Peyer's patch (tissue), 4 donors: ENCODE data around the gene VAMP4. TPM values are rescaled to one million over a fixed set of nuclear protein-coding genes. Genes with fewer than 3 reads are reported as not detected.
A peak's percentile ranks its signal among the peaks of the same experiment; 100 is the strongest.

Experiments
- DNase-seq, 3 donors: peaks; one replicate each; pipeline ENCODE4 v3.0.0-alpha.2; 2017 to 2019
- H3K27ac ChIP-seq, 4 donors: fragments of 200-600 bp; sonication (generic); one replicate each; pipeline ENCODE4 v1.5.1; 2016 to 2019
- H3K27me3 ChIP-seq, 2 donors: fragments of 200-600 bp; sonication (generic); one replicate each; pipeline ENCODE4 v1.5.1; 2019
- H3K36me3 ChIP-seq, 3 donors: fragments of 200-600 bp; sonication (generic); one replicate each; pipeline ENCODE4 v1.5.1; 2016 to 2019
- H3K4me1 ChIP-seq, 4 donors: fragments of 200-600 bp; sonication (generic); one replicate each; pipeline ENCODE4 v1.5.1; 2016 to 2019
- H3K4me3 ChIP-seq, 4 donors: fragments of 200-600 bp; sonication (generic); 1 replicate in 3 of 4; 2 replicates in 1 of 4; pipeline ENCODE4 v1.5.1; 2016 to 2019; ENCODE audit warnings: mild to moderate bottlenecking in 1 of 4
- H3K9me3 ChIP-seq, 4 donors: fragments of 200-600 bp; sonication (generic); one replicate each; pipeline ENCODE4 v1.5.1; 2016 to 2019; ENCODE audit warnings: mild to moderate bottlenecking in 1 of 4
- POLR2A ChIP-seq, 2 donors: fragments of 450-650 bp; IDR thresholded peaks; one replicate each; pipeline ENCODE4 v1.5.1; 2017; ENCODE audit warnings: antibody characterized with exemption in 2 of 2, mild to moderate bottlenecking in 2 of 2, moderate library complexity in 2 of 2
- total RNA-seq, 4 donors: library from RNA; depleted of rRNA; stranded (reverse); fragments of >200 nt; gene quantifications; one replicate each; pipeline ENCODE4 v1.1.0, GENCODE V29; 2016
- TF ChIP-seq, protein P1 (sequence below), 6 experiments: fragments of 450-650 bp in 4 of 6; fragments of 200-600 bp in 2 of 6; sonication (generic) in 1 of 6; IDR thresholded peaks; one replicate each; pipeline ENCODE4 v1.5.1; 2017 to 2019; ENCODE audit warnings: antibody characterized with exemption in 6 of 6, mild to moderate bottlenecking in 3 of 6, moderate library complexity in 1 of 6

VAMP4 gene
- total RNA-seq, 4 donors from 2014 or later = 8.0 to 12.1 (median 10.3) TPM

DNA sequence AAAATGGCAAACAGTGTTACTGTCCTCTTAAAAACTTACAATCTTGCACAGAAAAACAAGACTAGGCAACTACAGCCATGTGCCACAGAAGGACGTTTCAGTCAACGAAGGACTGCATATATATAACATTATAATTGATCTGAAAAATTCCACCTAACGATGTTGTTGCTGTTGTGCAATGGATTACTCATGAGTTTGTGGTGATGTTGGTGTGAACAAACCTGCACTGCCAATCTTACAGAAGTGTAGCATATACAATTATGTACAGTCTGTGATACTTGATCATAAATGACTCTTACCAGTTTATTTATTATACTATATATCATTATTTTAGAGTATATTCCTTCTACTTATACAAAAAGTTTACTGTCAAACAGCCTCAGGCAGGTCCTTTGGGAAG is 6.8 kb upstream of the VAMP4 start:
- no peak overlapping the region for H3K4me3 ChIP-seq
- no peaks in the 10 kb centered on the region for H3K27me3 ChIP-seq
- DNase-seq = no peak
- peaks cover 0 to 2% (median 0%) of the 10 kb centered on the region in 4 donors for H3K4me1 ChIP-seq
- H3K36me3 ChIP-seq = no peaks in the 10 kb centered on the region
- TF ChIP-seq, protein P1, sequence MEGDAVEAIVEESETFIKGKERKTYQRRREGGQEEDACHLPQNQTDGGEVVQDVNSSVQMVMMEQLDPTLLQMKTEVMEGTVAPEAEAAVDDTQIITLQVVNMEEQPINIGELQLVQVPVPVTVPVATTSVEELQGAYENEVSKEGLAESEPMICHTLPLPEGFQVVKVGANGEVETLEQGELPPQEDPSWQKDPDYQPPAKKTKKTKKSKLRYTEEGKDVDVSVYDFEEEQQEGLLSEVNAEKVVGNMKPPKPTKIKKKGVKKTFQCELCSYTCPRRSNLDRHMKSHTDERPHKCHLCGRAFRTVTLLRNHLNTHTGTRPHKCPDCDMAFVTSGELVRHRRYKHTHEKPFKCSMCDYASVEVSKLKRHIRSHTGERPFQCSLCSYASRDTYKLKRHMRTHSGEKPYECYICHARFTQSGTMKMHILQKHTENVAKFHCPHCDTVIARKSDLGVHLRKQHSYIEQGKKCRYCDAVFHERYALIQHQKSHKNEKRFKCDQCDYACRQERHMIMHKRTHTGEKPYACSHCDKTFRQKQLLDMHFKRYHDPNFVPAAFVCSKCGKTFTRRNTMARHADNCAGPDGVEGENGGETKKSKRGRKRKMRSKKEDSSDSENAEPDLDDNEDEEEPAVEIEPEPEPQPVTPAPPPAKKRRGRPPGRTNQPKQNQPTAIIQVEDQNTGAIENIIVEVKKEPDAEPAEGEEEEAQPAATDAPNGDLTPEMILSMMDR (IDR thresholded peaks at IDR 0.05) = no peak
- TF ChIP-seq POLR2A (IDR thresholded peaks at IDR 0.05) = no peak
- H3K9me3 ChIP-seq = no peaks in the 10 kb centered on the region
- H3K27ac ChIP-seq = no peak overlapping the region

DNA sequence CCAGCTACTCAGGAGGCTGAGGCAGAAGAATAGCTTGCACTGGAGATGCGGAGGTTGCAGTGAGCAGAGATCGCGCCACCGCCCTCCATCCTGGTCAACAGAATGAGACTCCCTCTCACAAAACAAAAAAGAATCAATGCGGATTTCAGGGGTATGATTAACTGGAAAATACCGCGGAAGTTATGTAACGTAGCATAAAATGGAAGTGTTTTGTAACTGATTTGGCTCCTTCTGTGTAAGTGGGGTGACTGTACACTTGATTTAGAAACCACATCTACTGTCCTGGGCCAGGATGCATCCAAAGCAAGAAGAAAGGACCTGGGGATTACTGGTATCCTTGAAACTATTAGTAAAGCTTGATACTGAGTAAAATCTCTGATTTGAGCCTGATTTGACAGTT is 3.1 kb upstream of the VAMP4 start:
- DNase-seq = no peak
- Histone ChIP-seq H3K4me1 (peaks cover 0 to 17% (median 0%) of the 10 kb centered on the region in 4 donors), H3K9me3 (no peaks in the 10 kb centered on the region), H3K27ac (no peak overlapping the region), H3K4me3 (no peak overlapping the region), H3K27me3 (no peaks in the 10 kb centered on the region), H3K36me3 (no peaks in the 10 kb centered on the region)
- TF ChIP-seq POLR2A (IDR thresholded peaks at IDR 0.05) = no peak
- TF ChIP-seq, protein P1 (IDR thresholded peaks at IDR 0.05) = no peak

DNA sequence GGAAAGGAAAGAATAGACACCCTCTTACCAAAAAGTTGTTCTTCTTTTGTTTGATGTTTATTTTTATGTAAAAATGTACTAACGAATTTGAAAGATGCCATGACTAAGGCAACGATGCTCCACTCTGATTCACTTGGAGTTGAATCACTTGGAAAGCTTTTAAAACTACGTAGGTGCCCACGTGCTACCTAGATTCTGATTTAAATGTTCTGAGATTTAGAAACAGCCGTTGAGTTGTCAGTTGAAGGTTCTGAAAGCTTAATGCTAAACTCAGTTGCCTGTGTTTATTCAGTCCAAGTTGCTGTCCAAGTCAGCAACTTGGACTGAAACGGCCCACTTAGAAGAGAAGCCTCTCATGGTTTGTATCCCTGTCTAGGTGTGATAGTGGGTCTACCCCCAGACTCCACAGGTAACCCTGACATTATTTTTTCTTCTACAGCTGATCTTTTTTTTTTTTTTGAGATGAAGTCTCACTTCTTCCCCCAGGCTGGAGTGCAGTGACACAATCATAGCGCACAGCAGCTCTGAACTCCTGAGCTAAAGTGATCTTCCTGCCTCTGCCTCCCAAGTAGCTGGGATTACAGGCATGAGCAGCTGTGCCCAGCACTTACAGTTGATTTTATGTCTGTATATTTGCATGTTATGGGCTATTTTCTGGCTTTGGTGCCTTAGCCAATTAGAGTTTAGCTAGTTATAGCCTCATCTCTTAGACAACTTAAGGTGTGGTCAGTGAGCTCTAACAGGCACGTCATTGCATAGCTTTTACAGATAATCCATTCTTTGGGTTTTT is 1.4 kb upstream of the VAMP4 start:
- no peak for DNase-seq
- Histone ChIP-seq H3K27me3 (no peaks in the 10 kb centered on the region), H3K36me3 (no peaks in the 10 kb centered on the region), H3K4me1 (peaks cover 0 to 17% (median 0%) of the 10 kb centered on the region in 4 donors), H3K4me3 (peak overlapping the region in 3 of 4 donors; percentile 76 to 98 (median 81)), H3K9me3 (no peaks in the 10 kb centered on the region), H3K27ac (peak overlapping the region; percentile 90 to 95 (median 94))
- TF ChIP-seq, protein P1 (IDR thresholded peaks at IDR 0.05) = no peak
- no peak for TF ChIP-seq POLR2A (IDR thresholded peaks at IDR 0.05)

DNA sequence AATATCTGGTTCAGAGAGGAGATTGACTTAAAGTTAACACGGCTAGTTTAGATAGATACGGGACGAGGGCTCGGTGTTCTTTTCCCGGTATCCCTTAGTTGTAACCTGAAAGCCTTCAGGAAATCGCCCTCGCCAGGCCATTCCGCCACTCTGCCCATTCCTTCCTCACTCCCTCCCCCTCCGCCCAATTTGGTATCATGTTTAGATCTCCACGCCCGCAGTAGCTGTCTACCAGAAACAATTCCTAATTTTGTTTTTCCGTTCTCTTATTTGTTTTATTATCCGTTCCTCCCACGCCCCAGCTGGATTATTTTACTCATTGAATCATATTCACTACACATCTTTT is 685 bp upstream of the VAMP4 start:
- H3K27ac ChIP-seq = peak overlapping the region; percentile 90 to 95 (median 94)
- TF ChIP-seq, protein P1 (IDR thresholded peaks at IDR 0.05) = no peak
- no peak for TF ChIP-seq POLR2A (IDR thresholded peaks at IDR 0.05)
- H3K27me3 ChIP-seq = no peaks in the 10 kb centered on the region
- H3K9me3 ChIP-seq = no peaks in the 10 kb centered on the region
- DNase-seq = peak in 2 of 3 donors; percentile 40 to 64
- H3K4me3 ChIP-seq = peak overlapping the region; percentile 72 to 98 (median 78)
- peaks cover 0 to 17% (median 0%) of the 10 kb centered on the region in 4 donors for H3K4me1 ChIP-seq
- peaks cover 0 to 6% (median 0%) of the 10 kb centered on the region in 3 donors for H3K36me3 ChIP-seq

DNA sequence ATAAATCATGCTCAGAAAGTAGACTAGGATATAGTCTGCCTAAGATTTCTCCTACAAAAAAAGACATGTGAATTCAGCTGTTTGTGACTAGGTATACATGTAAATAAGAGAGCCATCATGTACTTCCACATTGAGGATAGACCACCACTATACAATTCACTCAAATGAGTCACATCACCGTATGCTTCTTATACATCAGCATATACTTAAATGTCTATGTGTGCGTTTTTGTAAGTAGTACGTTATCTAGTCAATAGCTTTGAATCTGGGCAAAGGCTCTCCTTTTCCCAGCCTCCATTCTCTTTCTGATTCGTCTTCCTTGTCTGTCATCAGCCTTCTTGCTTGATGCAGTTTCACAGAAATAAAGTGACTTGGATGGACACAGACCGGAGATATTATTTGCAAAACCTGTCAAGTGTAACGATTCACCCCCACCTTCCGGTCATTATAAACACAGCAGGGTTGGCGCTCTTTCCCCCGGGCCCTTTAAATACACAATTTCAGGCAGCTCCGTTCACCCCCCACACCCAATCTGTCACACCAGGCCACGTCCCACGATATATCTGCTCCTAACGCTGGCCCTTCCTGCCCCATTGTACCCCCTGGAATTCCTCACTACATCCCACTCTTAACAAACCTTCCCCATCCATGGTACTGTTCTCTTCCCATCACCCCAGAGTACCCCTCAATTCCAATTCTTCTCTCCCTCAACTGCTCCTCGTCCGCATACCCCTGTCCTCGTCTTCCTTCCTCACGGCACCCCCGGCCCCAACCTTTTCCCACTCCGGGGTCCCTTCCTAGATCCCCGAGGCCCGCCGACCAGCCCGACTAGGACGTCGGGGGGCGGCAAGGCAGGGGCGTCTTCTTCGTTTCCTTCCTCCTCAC is 636 bp downstream of the VAMP4 start:
- peak overlapping the region; percentile 90 to 95 (median 94) for H3K27ac ChIP-seq
- H3K36me3 ChIP-seq = peaks cover 0 to 20% (median 0%) of the 10 kb centered on the region in 3 donors
- no peak for TF ChIP-seq POLR2A (IDR thresholded peaks at IDR 0.05)
- TF ChIP-seq, protein P1 (IDR thresholded peaks at IDR 0.05) = peak in 3 of 6 experiments; percentile 12 to 24 (median 22)
- peak; percentile 49 to 68 (median 58) for DNase-seq
- no peaks in the 10 kb centered on the region for H3K27me3 ChIP-seq
- H3K4me1 ChIP-seq = peaks cover 0 to 17% (median 0%) of the 10 kb centered on the region in 4 donors
- H3K4me3 ChIP-seq = peak overlapping the region; percentile 72 to 98 (median 78)
- no peaks in the 10 kb centered on the region for H3K9me3 ChIP-seq
